Transverse colon (tissue), 4 donors: ENCODE results near the gene DMRTC2. TPM values are rescaled to one million over a fixed set of nuclear protein-coding genes. Genes with fewer than 3 reads are reported as not detected.

Experiments
- DNase-seq: peaks from one replicate; pipeline ENCODE4 v3.0.0-alpha.2; 2019
- H3K27ac ChIP-seq, 4 donors: fragments of 200-600 bp; sonication (generic); 2 replicates each; pipeline ENCODE4 v1.5.1; 2016 to 2018; ENCODE audit warnings: inconsistent platforms in 4 of 4
- H3K27me3 ChIP-seq: fragments of 200-600 bp; sonication (generic); 2 replicates; pipeline ENCODE4 v1.5.1; 2017; ENCODE audit warnings: inconsistent platforms
- H3K36me3 ChIP-seq, 4 donors: fragments of 200-600 bp; sonication (generic); 2 replicates each; pipeline ENCODE4 v1.5.1; 2017 to 2019; ENCODE audit warnings: inconsistent platforms in 4 of 4
- H3K4me1 ChIP-seq, 4 donors: fragments of 200-600 bp; sonication (generic); 2 replicates each; pipeline ENCODE4 v1.5.1; 2017 to 2020; ENCODE audit warnings: inconsistent platforms in 4 of 4
- H3K4me3 ChIP-seq, 4 donors: fragments of 200-600 bp; sonication (generic); 1 replicate in 1 of 4; 2 replicates in 3 of 4; pipeline versions ENCODE4 v1.5.1 to v1.6.1; 2017 to 2019; ENCODE audit warnings: inconsistent platforms in 4 of 4
- H3K9me3 ChIP-seq, 2 donors: fragments of 200-600 bp; sonication (generic); 2 replicates each; pipeline ENCODE4 v1.5.1; 2017 to 2019; ENCODE audit warnings: inconsistent platforms in 2 of 2
- CTCF ChIP-seq, 5 experiments: fragments of 200-600 bp in 3 of 5; fragments of 450-650 bp in 2 of 5; sonication (generic) in 3 of 5; IDR thresholded peaks; 1 replicate in 2 of 5; 2 replicates in 3 of 5; pipeline ENCODE4 v1.5.1; 2016 to 2017; ENCODE audit warnings: antibody characterized with exemption in 5 of 5, inconsistent platforms in 3 of 5, mild to moderate bottlenecking in 2 of 5, moderate library complexity in 1 of 5
- EP300 ChIP-seq: sonication (generic); formaldehyde crosslinking; IDR thresholded peaks from one replicate; pipeline ENCODE4 v1.6.1; 2017; ENCODE audit warnings: antibody characterized with exemption, low read depth
- POLR2A ChIP-seq: fragments of 450-650 bp; IDR thresholded peaks from one replicate; pipeline ENCODE4 v1.6.1; 2016; ENCODE audit warnings: antibody characterized with exemption, mild to moderate bottlenecking, moderate library complexity
- POLR2AphosphoS5 ChIP-seq, 3 donors: sonication (generic); formaldehyde crosslinking; IDR thresholded peaks; one replicate each; pipeline ENCODE4 v1.6.1; 2016; ENCODE audit warnings: antibody characterized with exemption in 3 of 3
- WGBS, 2 donors: methylation state at CpG; one replicate each; pipeline ENCODE4 v1.1.5; 2018; ENCODE audit warnings: low coverage in 1 of 2; 5-methylcytosine and 5-hydroxymethylcytosine counted together
- in situ Hi-C, 4 donors: fragments of 200-750 bp; cut with MboI; loops; one replicate each; pipeline versions ENCODE4 v1.15.0 to v1.15.1; 2017; ENCODE audit warnings: low sequenced_read_pairs in 3 of 4, low pct_ligation_motif_present in 1 of 4, low pct_unique_long_range_greater_than_20kb in 1 of 4
- intact Hi-C: fragments of 100-400 bp; cut with DNase I; formaldehyde crosslinking; loops from one replicate; pipeline ENCODE4 v1.15.1; 2023; ENCODE audit warnings: low total_unique reads
- total RNA-seq, 4 donors: library from RNA; depleted of rRNA; stranded (reverse); fragments of >200 nt; gene quantifications; one replicate each; pipeline ENCODE4 v1.1.0, GENCODE V29; 2016

The DMRTC2 gene
- total RNA-seq, 4 donors from 2014 or later: not detected

DNA sequence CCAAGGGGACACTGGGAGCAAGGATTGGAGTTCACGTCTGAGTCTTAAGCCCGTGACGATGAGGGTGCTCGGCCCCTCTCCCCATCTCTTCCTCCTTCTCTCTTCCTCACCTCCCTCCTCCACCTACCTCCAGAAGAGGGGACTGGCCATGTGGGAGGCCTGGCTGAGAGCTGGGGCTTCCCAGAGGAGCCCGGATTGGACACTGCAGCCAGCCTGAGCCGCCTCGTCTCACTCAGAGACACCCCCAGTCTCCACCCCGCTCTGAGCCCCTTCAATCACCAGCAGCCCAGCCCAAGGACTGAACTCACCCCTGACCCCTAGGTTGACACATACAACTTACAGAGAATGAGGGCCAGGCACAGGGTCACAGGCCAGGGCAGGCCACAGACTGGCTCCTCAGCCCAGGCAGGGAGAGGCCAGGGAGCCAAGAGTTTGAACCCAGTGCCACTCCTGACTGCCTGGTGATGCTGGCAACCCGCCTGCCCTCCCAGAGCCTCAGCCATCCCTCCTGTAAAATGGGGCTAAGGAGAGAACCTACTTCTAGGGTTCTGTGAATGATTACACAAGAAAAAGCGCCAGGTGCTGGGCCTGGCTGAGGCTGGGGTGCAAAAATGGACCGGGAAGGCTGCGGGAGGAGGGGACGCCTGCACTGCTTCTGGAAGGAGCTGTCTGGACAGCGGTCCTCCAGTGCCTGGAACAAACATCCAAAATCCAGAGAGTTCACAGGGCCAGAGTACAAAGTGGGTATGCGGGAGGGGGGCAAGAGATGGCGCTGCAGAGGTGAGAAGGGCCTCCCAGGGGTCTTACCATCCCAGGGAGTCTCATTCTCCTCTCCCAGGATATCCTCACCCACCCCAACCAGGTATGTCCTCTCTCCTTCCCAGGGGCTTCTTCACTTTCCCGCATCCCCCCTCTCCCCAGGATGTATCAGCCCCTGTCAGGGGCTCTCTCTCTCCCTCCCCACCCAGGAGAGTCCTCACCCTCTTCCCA is 33.4 kb downstream of the DMRTC2 start:
- peak overlapping the region; percentile 43 to 74 (median 60) for H3K27ac ChIP-seq
- no peaks in the 10 kb centered on the region for H3K27me3 ChIP-seq
- H3K4me1 ChIP-seq: peaks cover 0 to 18% (median 8%) of the 10 kb centered on the region in 4 donors
- H3K4me3 ChIP-seq: no peak overlapping the region
- peak; percentile 26 for DNase-seq
- WGBS, 2 donors: 63 to 66% methylated on average over 3 to 17 of the region's 17 CpGs
- TF ChIP-seq EP300 (no peak), POLR2AphosphoS5 (IDR thresholded peaks at IDR 0.05) (no peak)
- no peaks in the 10 kb centered on the region for H3K36me3 ChIP-seq
- in situ Hi-C loops: loop anchor here in 1 of 4 donors (10.0 kb wide), 1 partner anchor 77 kb away; the partner anchor contains the start of gene RABAC1
- intact Hi-C loops: no loop called here
- H3K9me3 ChIP-seq: no peaks in the 10 kb centered on the region

DNA sequence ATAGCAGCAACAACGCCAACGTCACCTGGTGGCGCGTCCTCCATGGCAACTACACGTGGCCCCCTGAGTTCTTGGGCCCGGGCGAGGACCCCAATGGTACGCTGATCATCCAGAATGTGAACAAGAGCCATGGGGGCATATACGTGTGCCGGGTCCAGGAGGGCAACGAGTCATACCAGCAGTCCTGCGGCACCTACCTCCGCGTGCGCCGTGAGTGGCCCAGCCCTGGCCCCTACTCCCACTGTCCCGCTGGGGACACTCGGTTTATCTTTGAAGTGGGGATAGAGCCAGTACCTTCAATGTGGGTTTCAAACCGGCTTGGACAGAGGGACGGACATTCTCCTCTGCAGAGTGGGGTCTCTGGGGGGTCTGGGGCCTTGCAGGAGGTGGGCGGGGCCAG is 34.2 kb downstream of the DMRTC2 start:
- peaks cover 0 to 11% (median 7%) of the 10 kb centered on the region in 4 donors for H3K4me1 ChIP-seq
- no peaks in the 10 kb centered on the region for H3K27me3 ChIP-seq
- in situ Hi-C loops (loop anchor here in 1 of 4 donors (10.0 kb wide), 1 partner anchor 76 kb away; the partner anchor contains the start of gene RABAC1), intact Hi-C loops (no loop called here)
- no peak overlapping the region for H3K27ac ChIP-seq
- 87% methylated on average over 21 of the region's 21 CpGs; no CpG with 5 or more reads in 1 of the 2 donors for WGBS, 2 donors
- DNase-seq: no peak
- H3K4me3 ChIP-seq: no peak overlapping the region
- TF ChIP-seq CTCF (IDR thresholded peaks at IDR 0.05) (no peak), POLR2AphosphoS5 (IDR thresholded peaks at IDR 0.05) (no peak), EP300 (no peak)
- H3K36me3 ChIP-seq: no peaks in the 10 kb centered on the region
- no peaks in the 10 kb centered on the region for H3K9me3 ChIP-seq

GRCh38 chr19:41879670-41880328 is 35.0 kb downstream of the DMRTC2 start:
- WGBS, 2 donors: 81 to 94% methylated on average over 2 to 7 of the region's 7 CpGs
- in situ Hi-C loops: loop anchor here in 1 of 4 donors (10.0 kb wide), 1 partner anchor 75 kb away; the partner anchor contains the start of gene RABAC1
- DNase-seq: no peak
- intact Hi-C loops: no loop called here
- Histone ChIP-seq H3K27ac (no peak overlapping the region), H3K36me3 (no peaks in the 10 kb centered on the region), H3K4me3 (no peak overlapping the region), H3K27me3 (no peaks in the 10 kb centered on the region), H3K9me3 (no peaks in the 10 kb centered on the region), H3K4me1 (peaks cover 2 to 15% (median 11%) of the 10 kb centered on the region in 4 donors)
- no peak for TF ChIP-seq EP300
- TF ChIP-seq POLR2A: no peak
- no peak for TF ChIP-seq POLR2AphosphoS5 (IDR thresholded peaks at IDR 0.05)
- no peak for TF ChIP-seq CTCF (IDR thresholded peaks at IDR 0.05)

DNA sequence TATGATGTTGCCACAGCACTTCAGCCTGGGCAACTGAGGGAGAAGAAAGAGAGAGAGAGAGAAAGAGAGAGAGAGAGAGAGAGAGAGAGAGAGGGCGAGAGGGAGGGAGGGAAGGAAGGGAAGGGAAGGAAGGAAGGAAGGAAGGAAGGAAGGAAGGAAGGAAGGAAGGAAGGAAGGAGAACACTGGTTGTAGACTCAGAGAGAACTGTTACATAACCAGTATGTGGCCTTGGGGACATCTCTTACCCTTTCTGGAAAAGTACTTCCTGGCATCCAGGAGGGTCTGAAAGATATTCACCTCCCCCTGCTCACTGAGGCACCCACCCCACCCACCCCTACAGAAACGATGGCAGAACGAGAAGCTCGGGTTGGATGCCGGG is 35.5 kb downstream of the DMRTC2 start:
- intact Hi-C loops: no loop called here
- DNase-seq: no peak
- H3K4me1 ChIP-seq: peaks cover 7 to 20% (median 16%) of the 10 kb centered on the region in 4 donors
- TF ChIP-seq CTCF (IDR thresholded peaks at IDR 0.05): no peak
- TF ChIP-seq POLR2AphosphoS5 (IDR thresholded peaks at IDR 0.05): no peak
- no peak for TF ChIP-seq EP300
- TF ChIP-seq POLR2A: no peak
- H3K4me3 ChIP-seq: no peak overlapping the region
- H3K9me3 ChIP-seq: no peaks in the 10 kb centered on the region
- H3K27me3 ChIP-seq: no peaks in the 10 kb centered on the region
- H3K36me3 ChIP-seq: no peaks in the 10 kb centered on the region
- WGBS, 2 donors: 73% methylated on average over 5 of the region's 5 CpGs; no CpG with 5 or more reads in 1 of the 2 donors
- no peak overlapping the region for H3K27ac ChIP-seq
- in situ Hi-C loops: no loop called here
